ENCODE measurements around the gene PSMA7.
"Not testable (repeated sequence)": the region's sequence is repeated elsewhere in the genome, so short reads cannot be mapped to it uniquely, and the experiment has no call there.

The PSMA7 gene

GRCh38 chr20:62119115-62119514, 24.1 kb downstream of the PSMA7 start:
- no peak for DNase-seq (ENCODE audit: low spot score)

- no peak for DNase-seq (ENCODE audit: low spot score)
Measured at GRCh38 chr20:62118113-62119043, 24.8 kb downstream of the PSMA7 start.

GRCh38 chr20:62117658-62118057, 25.5 kb downstream of the PSMA7 start:
- DNase-seq (ENCODE audit: low spot score) = peak; percentile 75

- DNase-seq (ENCODE audit: low spot score) = no peak
Measured at GRCh38 chr20:62117362-62117646, 25.9 kb downstream of the PSMA7 start.

- no peak for DNase-seq (ENCODE audit: low spot score)
Measured at GRCh38 chr20:62116558-62117361, 26.4 kb downstream of the PSMA7 start.

GRCh38 chr20:62115800-62116407, 27.3 kb downstream of the PSMA7 start:
- not testable (repeated sequence) for DNase-seq (ENCODE audit: low spot score)

- DNase-seq (ENCODE audit: low spot score) = no peak
Measured at GRCh38 chr20:62114894-62115293, 28.3 kb downstream of the PSMA7 start.

- DNase-seq (ENCODE audit: low spot score) = no peak
Measured at GRCh38 chr20:62112368-62112767, 30.8 kb downstream of the PSMA7 start.

GRCh38 chr20:62111148-62111547, 32.0 kb downstream of the PSMA7 start:
- DNase-seq (ENCODE audit: low spot score) = no peak

- no peak for DNase-seq (ENCODE audit: low spot score)
Measured at GRCh38 chr20:62105592-62105991, 37.6 kb downstream of the PSMA7 start.

- no peak for DNase-seq (ENCODE audit: low spot score)
Measured at GRCh38 chr20:62104791-62105345, 38.3 kb downstream of the PSMA7 start.

GRCh38 chr20:62104234-62104789, 38.9 kb downstream of the PSMA7 start:
- no peak for DNase-seq (ENCODE audit: low spot score)

GRCh38 chr20:62103508-62104233, 39.5 kb downstream of the PSMA7 start:
- DNase-seq (ENCODE audit: low spot score) = no peak

- DNase-seq (ENCODE audit: low spot score) = no peak
Measured at GRCh38 chr20:62101078-62101477, 42.1 kb downstream of the PSMA7 start.

- DNase-seq (ENCODE audit: low spot score) = no peak
Measured at GRCh38 chr20:62097881-62098407, 45.2 kb downstream of the PSMA7 start.

- no peak for DNase-seq (ENCODE audit: low spot score)
Measured at GRCh38 chr20:62096421-62097380, 46.5 kb downstream of the PSMA7 start.

GRCh38 chr20:62089393-62089792, 53.8 kb downstream of the PSMA7 start:
- DNase-seq (ENCODE audit: low spot score) = no peak

- DNase-seq (ENCODE audit: low spot score) = peak; percentile 21
Measured at GRCh38 chr20:62088258-62089127, 54.7 kb downstream of the PSMA7 start.

GRCh38 chr20:62087632-62088031, 55.6 kb downstream of the PSMA7 start:
- DNase-seq (ENCODE audit: low spot score) = no peak

Measured in CD4-positive, alpha-beta T cell treated with Interleukin-2 at 100 ng/mL for 4 hours (primary cell).